SKM-1 treated with dmso at 0.1 percent for 144 hours (cell line): Measurements from ENCODE around the gene TRPM2.
A peak's percentile ranks its signal among the peaks of the same experiment; 100 is the strongest.

Experiments
- DNase-seq: peaks from one replicate; lab custom pipeline; 2025; ENCODE audit not compliant: unreplicated experiment; lab: John Stamatoyannopoulos, UW

The TRPM2 gene

GRCh38 chr21:44424608-44425306, 71.3 kb downstream of the TRPM2 start:
- DNase-seq: no peak

DNA sequence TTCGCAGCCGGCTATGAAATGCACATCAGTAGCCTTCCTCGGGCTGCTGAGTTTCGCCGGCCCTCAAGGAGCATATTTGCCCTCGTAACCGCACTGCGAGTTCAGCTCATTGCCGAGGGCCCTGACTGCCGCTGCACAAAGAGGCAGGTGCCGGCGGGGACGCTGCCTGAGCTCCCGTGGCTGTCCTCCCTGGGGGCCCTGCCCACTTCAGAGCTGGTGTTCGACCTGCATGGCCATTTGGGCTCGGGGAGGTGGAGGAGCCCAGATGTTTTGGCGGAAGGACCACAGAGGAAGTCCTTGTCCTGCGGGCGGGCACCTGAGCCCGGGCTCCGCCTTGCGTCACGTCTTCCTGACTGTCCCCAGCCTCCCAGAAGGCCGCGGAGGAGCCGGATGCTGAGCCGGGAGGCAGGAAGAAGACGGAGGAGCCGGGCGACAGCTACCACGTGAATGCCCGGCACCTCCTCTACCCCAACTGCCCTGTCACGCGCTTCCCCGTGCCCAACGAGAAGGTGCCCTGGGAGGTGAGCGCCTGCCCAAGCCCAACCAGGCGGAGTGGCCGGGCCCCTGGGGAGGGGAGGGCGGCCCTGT, 72.0 kb downstream of the TRPM2 start:
- no peak for DNase-seq

- DNase-seq: no peak
These were observed 72.7 kb downstream of the TRPM2 start for GRCh38 chr21:44425895-44426662.

- DNase-seq: no peak
These were observed 73.3 kb downstream of the TRPM2 start for GRCh38 chr21:44426663-44427191.

- no peak for DNase-seq
These were observed 74.1 kb downstream of the TRPM2 start for GRCh38 chr21:44427241-44428120.

DNA sequence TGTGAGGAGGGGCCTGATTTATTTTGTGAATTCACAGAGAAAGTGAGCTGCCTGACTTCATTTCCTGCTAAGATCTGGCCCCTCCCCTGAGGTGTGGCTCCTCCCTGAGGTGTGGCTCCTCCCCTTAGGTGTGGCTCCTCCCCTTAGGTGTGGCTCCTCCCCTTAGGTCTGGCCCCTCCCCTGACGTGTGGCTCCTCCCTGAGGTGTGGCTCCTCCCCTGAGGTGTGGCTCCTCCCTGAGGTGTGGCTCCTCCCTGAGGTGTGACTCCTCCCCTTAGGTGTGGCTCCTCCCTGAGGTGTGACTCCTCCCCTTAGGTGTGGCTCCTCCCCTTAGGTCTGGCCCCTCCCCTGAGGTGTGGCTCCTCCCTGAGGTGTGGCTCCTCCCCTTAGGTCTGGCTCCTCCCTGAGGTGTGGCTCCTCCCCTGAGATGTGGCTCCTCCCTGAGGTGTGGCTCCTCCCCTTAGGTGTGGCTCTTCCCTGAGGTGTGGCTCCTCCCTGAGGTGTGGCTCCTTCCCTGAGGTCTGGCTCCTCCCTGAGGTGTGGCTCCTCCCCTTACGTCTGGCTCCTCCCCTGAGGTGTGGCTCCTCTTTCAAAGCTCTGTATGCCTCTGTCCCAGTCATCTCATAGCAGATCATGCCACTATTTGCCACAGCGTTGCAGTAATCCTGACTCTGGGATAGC, 75.0 kb downstream of the TRPM2 start:
- peak; percentile 57 for DNase-seq

DNA sequence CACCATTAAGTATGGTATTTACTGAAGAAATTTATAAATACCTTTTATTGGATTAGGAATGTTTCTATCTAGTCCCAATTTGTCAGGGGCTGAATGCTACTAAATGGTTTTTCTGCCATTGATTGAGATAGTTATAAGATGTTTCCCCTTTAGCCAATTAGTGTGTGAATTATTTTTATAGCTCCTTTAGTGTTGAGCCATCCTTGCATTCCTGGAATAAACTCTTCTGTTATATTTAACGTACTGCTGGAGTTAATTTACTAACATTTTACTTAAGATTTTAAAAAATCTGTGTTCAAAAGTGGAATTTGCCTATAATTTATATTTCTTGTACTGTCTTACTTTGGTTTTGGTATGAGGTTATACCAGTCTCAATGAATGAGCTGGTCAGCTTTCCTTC, 76.5 kb downstream of the TRPM2 start:
- DNase-seq: no peak

GRCh38 chr21:44431300-44431699, 77.9 kb downstream of the TRPM2 start:
- DNase-seq: no peak

DNA sequence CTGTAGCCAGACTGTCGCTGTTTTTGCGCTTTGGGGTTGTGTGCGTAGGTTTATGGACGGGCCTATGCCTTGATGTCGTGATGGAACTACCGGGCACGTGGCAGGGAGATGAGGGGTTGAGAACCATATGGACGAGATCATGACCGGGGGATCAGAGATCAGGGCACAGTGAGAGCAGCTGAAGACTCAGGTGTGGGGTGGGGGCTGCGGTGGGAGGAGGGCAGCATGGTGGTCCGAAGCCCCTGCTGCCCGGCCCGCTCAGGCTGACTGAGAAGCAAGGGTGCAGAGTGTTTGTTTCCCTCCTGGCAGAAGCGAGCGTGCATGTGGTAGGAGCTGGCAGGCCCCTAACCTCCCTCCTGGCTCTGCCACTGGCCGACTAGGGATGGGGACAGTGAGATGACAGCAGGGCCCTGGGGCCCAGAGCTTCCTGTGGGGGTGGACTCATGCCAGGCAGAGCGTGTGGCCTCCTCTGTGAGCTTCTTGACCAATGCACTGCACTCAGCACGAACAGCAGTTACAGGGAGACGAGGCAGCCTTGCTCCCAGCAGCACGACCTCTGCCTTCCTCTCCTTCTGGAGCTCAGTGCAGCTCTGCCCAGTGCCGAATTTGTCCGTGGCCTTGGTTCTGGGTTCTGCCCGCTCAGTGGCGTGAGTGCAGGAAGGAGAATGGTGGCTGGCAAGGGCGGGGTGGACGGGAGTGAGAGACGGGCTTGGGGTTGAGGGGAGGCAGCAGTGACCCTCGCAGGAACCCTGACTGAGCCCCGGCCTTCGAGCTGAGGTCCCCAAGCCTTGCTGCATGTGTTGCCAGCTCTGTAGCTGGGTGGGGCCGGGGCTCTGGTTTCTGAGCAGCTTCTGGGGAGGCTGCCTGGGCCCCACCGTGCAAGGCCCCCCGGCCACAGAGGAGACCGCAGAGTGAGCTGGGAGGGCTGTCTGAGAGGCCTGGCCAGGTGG, 79.7 kb downstream of the TRPM2 start:
- DNase-seq: no peak

DNA sequence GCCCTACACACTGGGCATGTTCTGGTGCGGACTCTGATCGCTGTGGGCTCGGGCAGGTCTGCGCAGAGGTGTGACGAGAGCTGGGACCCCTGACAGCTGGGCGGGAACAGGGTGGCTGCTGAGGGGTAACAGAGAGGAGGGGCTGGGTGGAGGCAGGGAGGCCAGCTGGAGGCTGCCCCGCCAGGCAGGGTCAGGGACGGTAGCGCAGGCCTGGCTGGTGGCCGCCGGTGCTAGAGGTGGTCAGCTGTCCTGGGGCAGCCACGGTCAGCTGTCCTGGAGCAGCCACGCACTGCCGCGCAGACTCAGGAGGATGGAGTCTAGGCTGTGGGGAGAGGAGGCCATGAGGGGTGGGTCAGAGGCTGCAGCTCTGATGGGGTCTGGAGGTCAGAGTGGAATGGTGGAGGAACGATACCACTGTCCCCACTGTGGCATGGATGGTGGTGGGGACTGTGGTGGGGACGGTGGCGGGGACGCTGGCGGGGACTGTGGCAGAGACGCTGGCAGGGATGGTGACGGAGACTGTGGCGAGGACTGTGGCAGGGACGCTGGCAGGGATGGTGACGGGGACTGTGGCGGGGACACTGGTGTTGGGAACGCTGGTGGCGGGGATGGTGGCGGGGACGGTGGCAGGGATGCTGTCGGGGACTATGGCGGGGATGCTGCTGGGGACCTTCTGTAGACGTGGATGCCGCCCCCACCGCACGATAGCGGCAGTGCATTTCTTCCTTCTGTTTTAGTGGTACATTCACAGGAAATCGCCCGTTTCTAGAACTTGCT, 80.6 kb downstream of the TRPM2 start:
- no peak for DNase-seq

DNA sequence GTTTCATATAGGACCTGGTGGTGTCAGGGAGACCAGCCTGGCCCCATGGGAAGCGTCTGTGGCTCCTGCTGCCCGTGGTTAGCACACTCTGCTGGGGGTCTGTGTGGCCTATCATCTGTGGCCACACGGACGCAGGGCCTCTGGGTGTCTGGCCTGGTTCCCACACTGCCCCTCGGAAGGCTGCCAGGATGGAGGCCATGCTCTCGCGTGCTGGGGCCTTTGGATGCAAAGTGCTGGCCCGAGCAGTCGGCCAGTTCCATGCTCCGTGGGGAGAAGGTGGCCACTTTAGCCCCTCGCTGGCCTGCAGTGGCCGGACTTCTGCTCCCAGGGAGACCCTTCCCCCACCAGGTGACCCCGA, 81.1 kb downstream of the TRPM2 start:
- DNase-seq: no peak

DNA sequence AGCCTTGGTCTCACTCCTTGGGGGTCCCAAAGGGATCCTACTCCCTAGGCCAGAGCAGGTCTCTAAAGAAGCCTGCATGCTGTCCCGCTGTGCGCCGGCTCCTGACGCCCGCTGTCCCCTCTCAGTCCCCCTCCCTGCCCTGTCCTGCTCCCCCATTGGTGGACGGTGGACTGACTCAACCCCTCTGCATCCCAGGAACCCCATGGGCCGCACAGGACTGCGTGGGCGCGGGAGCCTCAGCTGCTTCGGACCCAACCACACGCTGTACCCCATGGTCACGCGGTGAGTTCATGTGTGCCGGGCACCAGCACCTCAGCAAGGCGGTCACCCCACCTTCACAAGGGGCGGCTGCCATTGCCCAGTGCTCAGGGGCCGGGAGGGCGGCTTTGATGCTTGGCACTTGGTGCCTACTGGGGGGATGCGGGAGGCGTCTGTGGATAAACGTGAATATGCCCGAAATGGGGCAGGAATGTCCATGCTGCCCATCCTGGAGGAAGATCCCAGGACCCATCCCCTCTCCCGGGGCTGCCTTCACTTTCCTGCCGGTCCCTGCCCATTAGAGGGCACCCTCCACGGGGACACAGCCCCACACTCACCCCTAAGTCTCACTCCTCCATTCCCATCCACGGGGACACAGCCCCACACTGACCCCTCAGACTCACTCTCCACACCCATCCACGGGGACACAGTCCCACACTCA, 81.7 kb downstream of the TRPM2 start:
- no peak for DNase-seq

GRCh38 chr21:44436111-44436611, 82.7 kb downstream of the TRPM2 start:
- DNase-seq: no peak

GRCh38 chr21:44436958-44437357, 83.5 kb downstream of the TRPM2 start:
- no peak for DNase-seq

DNA sequence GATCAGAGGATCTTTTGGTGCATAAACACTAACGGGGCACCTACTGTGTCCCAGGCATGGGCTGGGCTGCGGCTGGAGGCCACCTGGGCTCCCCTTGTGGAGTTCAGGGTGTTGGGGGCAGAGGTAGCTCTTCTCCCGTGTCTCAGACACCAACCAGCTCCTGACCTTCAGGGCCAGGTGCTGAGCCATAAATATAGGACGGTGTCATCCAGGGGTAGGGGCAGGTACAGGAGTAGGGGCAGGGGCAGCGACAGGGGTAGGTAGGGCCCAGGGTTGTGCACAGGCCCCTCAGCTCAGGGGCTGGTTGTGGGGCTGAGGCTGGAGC, 83.9 kb downstream of the TRPM2 start:
- DNase-seq: no peak

- no peak for DNase-seq
These were observed 84.4 kb downstream of the TRPM2 start for GRCh38 chr21:44437696-44438431.

DNA sequence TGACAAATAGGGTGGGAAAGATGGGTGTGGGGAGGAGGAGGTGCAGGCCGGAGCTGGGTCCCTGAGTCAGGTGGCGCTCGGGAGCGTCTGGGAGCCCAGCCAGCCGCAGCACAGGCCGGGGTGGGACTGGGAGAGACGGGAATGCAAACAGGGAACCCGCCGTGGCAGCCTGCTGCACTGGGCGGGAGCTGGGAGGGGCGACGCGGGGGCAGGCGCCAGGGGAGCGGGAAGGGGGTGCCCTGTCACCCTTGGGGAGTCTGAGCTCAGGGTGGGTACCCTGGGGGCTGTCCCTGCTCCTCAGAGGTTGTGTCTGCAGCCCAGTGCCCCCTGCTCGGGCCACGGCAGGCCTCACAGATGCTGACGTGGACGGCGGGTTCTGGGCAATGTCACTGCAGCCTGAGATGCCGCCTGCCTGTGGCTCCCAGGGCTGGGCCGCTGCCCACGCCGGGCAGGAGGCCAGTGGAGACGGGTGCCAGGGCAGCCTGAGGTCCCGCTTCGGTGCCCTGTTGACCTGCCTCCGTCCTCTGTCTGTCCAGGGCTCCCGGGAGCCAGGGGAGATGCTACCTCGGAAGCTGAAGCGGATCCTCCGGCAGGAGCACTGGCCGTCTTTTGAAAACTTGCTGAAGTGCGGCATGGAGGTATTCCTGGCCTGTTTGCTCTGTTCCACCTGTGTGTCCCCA, 85.2 kb downstream of the TRPM2 start:
- no peak for DNase-seq
